Right kidney (tissue), 1 donor: ENCODE measurements around the gene PRKCQ.
"Not testable (repeated sequence)": the region's sequence is repeated elsewhere in the genome, so short reads cannot be mapped to it uniquely, and the experiment has no call there.

ENCODE experiments used
- DNase-seq: peaks from one replicate; pipeline ENCODE4 v3.0.0-alpha.2; 2016

PRKCQ gene

GRCh38 chr10:6491841-6492609 is 88.1 kb downstream of the PRKCQ start:
- no peak for DNase-seq

GRCh38 chr10:6490614-6491013 is 89.5 kb downstream of the PRKCQ start:
- DNase-seq = no peak

GRCh38 chr10:6487920-6488319 is 92.2 kb downstream of the PRKCQ start:
- DNase-seq = no peak

GRCh38 chr10:6486309-6486708 is 93.8 kb downstream of the PRKCQ start:
- DNase-seq = no peak

DNA sequence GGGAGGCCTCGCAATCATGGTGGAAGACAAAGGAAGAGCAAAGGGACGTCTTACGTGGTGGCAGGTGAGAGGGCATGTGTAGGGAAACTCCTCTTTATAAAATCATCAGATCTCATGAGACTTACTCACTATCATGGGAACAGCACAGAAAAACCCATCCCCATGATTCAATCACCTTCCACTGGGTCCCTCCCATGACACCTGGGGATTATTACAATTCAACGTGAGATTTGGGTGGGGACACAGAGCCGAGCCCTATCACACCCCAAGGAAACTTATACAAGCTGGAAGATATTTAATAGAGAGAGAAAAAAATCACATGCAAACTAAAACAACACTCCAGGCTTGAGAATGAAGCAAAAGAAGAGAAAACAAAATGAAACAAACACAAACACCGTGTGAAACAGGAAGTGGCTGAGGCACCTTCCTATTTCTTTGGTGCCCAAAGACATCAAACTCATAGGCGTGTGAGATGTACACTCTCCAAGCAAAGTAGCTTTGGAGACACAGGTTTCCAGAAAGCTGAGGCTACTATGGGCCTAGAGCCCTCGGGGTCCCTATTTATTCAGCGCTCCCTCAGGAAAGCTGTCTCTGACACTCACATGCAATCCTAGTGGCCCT is 97.2 kb downstream of the PRKCQ start:
- no peak for DNase-seq

GRCh38 chr10:6478722-6479121 is 101.4 kb downstream of the PRKCQ start:
- DNase-seq = no peak

DNA sequence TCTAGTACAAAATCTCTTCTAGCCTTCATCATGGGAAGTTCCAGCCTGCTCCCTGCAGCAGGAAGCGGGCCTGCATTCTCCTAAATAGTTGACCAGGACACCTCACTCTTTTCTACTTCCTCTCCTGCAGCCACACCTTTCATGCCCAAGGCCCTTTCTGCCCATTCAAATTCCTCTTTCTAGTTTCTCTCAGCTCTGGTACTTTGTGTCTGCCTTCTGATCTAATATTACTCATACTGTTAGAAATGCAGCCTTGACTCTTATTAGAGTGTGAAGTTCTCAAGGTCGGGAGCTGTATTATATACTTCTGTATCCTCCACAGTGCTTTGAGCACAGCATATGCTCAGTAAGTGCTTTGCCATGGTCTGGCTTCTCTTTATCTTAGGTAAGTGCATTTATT is 103.1 kb downstream of the PRKCQ start:
- no peak for DNase-seq

DNA sequence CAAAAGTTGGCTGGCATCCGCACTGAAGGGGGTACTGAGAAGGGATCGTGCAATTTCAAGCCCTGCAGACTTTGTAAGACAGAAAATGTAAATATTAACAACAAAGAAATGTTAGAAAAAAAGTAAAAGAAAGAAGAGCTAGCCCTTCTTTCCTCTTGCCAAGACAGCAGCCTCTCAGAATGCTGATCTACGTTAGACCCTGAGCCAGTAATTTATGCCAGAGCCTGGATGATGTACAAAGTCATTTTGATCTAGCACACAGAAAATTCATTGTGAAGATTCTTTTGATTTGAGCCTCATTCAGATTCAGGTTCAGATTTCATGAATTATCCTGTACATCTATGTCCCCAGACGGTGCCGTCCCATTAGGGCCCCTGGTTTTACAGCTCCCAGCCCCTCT is 105.2 kb downstream of the PRKCQ start:
- DNase-seq = no peak

GRCh38 chr10:6473901-6474370 is 106.1 kb downstream of the PRKCQ start:
- DNase-seq = no peak

GRCh38 chr10:6473430-6473829 is 106.6 kb downstream of the PRKCQ start:
- DNase-seq = no peak

DNA sequence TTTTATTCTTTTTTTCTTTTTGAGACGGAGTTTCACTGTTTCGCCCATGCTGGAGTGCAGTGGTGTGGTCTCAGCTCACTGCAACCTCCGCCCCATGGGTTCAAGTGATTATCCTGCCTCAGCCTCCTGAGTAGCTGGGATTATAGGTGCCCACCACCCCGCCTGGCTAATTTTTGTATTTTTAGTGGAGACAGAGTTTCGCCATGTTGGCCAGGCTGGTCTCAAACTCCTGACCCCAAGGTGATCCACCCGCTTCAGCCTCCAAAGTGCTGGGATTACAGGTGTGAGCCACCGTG is 107.4 kb downstream of the PRKCQ start:
- DNase-seq = not testable (repeated sequence)

GRCh38 chr10:6470894-6471618 is 109.0 kb downstream of the PRKCQ start:
- no peak for DNase-seq

- no peak for DNase-seq
Measured at GRCh38 chr10:6469661-6470060, 110.4 kb downstream of the PRKCQ start.

- no peak for DNase-seq
Measured at GRCh38 chr10:6465854-6466601, 114.0 kb downstream of the PRKCQ start.

GRCh38 chr10:6465437-6465836 is 114.6 kb downstream of the PRKCQ start:
- DNase-seq = peak; percentile 39

DNA sequence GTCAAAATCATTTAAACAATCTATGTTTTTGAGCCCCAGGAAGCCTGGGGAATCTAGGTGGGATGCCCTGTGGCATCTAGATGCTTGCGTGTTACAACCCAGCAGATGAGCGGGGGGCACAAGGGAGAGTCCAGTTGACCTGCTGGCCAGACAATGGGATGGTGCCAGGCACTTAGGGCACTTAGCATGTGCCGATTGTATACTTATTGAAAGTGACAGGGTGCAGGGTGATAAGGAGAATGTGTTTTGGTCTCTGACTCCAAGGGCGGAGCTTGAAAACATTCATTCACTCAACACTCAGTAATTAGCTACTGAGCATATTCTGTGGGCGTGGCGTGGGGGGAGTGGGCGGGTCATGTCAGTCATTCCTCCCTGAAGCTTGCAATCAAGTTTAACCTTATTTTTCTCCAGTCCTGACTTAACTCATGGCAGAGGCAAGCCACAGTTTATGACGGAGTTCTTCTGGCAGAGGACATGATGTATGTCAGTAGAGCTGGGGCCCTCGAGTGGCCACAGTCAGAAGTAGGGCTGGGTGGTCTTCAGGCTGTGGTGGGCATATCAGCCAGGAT is 115.1 kb downstream of the PRKCQ start:
- no peak for DNase-seq

DNA sequence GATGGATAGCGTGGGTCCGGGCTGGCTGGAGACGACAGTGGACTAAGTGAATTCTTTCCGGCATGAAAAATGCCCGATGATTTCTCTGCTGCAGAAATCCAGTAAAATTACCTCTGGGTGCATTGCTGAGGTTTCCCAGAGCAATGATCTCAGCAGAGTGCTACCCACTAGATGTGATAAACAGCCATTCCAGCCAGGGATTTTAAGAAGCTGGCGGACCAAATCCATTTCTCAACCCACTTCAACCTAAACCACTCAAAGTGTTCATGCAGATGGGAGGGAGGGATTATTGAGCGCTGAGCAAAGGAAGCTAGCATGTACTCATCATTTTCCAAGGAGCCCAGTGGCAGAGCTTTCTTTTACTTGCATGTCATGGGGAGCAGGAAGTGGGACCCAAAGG is 116.7 kb downstream of the PRKCQ start:
- no peak for DNase-seq

DNA sequence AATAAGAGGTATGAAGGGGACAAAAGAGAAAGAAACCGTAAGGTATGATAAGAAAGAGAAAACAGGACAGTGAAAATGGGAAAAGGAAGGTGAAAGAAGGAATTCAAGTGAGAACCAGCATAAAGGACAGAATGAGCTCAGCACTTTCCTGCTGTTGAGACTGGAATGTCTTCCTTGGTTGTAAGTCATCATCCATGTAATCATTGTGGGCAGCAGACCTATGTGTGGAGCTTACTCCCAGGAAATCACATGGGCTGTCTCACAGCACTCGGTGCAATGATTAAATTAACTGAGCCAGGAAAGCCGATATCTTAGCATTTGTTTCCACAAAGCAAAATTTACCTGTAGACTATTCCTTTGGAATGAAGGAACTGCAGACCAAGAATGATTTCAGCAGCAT is 118.1 kb downstream of the PRKCQ start:
- DNase-seq = no peak

- DNase-seq = no peak
Measured at GRCh38 chr10:6460861-6461409, 119.1 kb downstream of the PRKCQ start.

DNA sequence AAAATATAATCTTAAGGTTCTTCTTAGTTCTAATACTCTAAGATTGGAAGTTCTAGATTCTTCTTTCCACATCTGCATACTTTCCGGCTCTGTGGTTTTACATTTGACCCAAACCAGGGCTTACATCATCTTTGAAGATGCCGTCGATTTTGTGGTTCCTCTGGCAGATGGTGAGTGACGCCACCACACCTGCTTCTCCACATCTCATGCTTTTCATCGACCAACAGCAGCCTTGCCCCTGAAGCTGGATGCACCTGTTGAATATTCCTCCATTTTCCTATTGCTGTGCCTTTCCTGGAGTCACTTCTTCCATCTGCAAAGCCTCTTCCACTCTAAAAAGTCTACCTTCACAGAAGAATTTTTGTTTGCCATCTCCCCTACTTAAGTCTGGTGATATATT is 121.3 kb downstream of the PRKCQ start:
- DNase-seq = no peak

GRCh38 chr10:6457376-6457775 is 122.7 kb downstream of the PRKCQ start:
- no peak for DNase-seq

- no peak for DNase-seq
Measured at GRCh38 chr10:6456067-6456466, 124.0 kb downstream of the PRKCQ start.
